Measurements from ENCODE around the gene HELZ. TPM values are rescaled to one million over a fixed set of nuclear protein-coding genes. Genes with fewer than 3 reads are reported as not detected.

The HELZ gene
- total and polyA plus RNA-seq, 2 donors (not counting 3 experiments of a cell fraction or from before 2014, with no cell fraction given), result 8.0 to 47.3 TPM

DNA sequence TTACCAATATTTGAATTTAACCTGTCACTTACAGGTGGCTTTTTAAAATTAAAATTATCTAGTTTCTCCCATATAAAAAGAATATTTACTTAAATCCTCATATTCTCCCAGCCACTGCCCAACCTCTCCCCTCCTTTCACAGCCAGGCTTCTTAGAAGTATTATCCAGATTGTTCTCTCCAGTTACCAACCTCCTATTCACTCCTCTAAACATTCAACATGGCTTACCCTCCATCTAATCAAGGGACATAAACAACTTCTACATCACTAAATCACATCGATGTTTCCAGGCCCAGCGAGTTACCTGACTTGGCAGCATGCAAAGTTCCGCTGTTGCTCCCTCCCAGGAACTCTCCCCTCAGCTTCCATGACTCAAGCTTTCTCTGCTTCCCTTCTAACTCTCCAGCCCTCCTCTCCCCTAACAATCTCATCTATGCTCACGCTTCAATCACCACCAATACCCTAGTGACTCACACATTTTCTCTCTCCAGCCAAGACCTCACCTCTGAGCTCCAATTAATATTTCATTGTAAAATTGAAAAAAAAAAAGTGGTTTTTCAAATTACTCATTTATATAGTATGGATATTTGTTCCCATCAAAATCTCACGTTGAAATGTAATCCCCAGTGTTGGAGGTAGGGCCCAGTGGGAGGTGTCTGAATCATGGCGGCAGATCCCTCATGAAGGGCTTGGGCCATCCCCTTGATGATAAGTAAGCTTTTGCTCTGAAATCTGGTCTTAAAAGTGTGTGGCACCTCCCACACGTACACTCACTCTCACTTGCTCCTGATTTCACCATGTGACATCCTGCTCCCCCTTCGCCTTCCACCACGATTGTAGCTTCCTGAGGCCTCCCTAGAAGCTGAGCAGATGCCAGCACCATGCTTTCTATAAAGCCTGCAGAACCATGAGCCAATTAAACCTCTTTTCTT, 88.5 kb downstream of the HELZ start:
- Histone ChIP-seq H4K20me1 (replicated peaks; ENCODE audit: control insufficient read depth, extremely low read depth, insufficient read depth, low read length) (no peaks in the 10 kb centered on the region), H3K27me3 (ENCODE audit: control insufficient read depth in 2 of 2, insufficient read depth in 2 of 2, low read length in 2 of 2) (no peaks in the 10 kb centered on the region), H3K4me1 (ENCODE audit: control insufficient read depth, extremely low read depth, insufficient read depth, low read length) (no peaks in the 10 kb centered on the region), H3K9me3 (replicated peaks; ENCODE audit: control insufficient read depth, insufficient read depth, low read length) (no peaks in the 10 kb centered on the region), H3K79me2 (ENCODE audit: control insufficient read depth, insufficient read depth, low read length) (no peaks in the 10 kb centered on the region), H3K4me3 (replicated peaks in 1 of 3; ENCODE audit: insufficient read depth in 1 of 3, low read depth in 1 of 3, low read length in 3 of 3) (no peak overlapping the region), H3K9me1 (replicated peaks; ENCODE audit: control insufficient read depth, extremely low read depth, insufficient read depth, low read length) (no peaks in the 10 kb centered on the region), H2AFZ (ENCODE audit: low read depth, low read length) (no peak overlapping the region), H3K9ac (replicated peaks; ENCODE audit: extremely low read depth, insufficient read depth, low read length) (no peak overlapping the region), H3K27ac (ENCODE audit: insufficient read depth, low read depth, low read length) (no peak overlapping the region), H3K36me3 (ENCODE audit: control insufficient read depth in 2 of 2, extremely low read depth in 1 of 2, insufficient read depth in 2 of 2, low read length in 2 of 2) (peaks cover 3 to 4% of the 10 kb centered on the region in 2 experiments), H3K4me2 (ENCODE audit: insufficient read depth, low read length) (no peak overlapping the region)
- DNase-seq (ENCODE audit: low read depth, low spot score) (no peak), FAIRE-seq (no peak)
- dilution Hi-C loops (cut with MboI; ENCODE audit: extremely low pct_ligation_motif_present, low sequenced_read_pairs) (no loop called here), intact Hi-C loops (cut with micrococcal nuclease) (no loop called here)
- ChIA-PET POLR2A (no interaction called here), CTCF (interaction anchor here (0.9 to 1.4 kb wide), 3 partner anchors 10 to 44 kb away, joined by 3 read pairs; no protein-coding TSS in a partner anchor)
- TF ChIP-seq GATA2 (IDR thresholded peaks at IDR 0.05; ENCODE audit: insufficient read depth, insufficient read length, low read depth, low read length) (no peak), EZH2 (IDR thresholded peaks at IDR 0.05; ENCODE audit: borderline replicate concordance, low read depth, low read length, severe bottlenecking) (no peak), MYC (IDR thresholded peaks at IDR 0.05; ENCODE audit: low read depth, low read length) (no peak), POLR2AphosphoS5 (IDR thresholded peaks at IDR 0.05; ENCODE audit: insufficient read depth, low read depth, low read length) (no peak), JUN (IDR thresholded peaks at IDR 0.05; ENCODE audit: borderline replicate concordance, insufficient read depth, insufficient read length, low read depth) (no peak), FOS (IDR thresholded peaks at IDR 0.05; ENCODE audit: borderline replicate concordance, insufficient read depth, low read length) (no peak), POLR2A (IDR thresholded peaks at IDR 0.05; ENCODE audit: low read depth, low read length) (no peak)
- TF ChIP-seq, protein P1, sequence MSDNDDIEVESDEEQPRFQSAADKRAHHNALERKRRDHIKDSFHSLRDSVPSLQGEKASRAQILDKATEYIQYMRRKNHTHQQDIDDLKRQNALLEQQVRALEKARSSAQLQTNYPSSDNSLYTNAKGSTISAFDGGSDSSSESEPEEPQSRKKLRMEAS (IDR thresholded peaks at IDR 0.05; ENCODE audit: insufficient read depth, insufficient read length), result no peak
- TF ChIP-seq, protein P2, sequence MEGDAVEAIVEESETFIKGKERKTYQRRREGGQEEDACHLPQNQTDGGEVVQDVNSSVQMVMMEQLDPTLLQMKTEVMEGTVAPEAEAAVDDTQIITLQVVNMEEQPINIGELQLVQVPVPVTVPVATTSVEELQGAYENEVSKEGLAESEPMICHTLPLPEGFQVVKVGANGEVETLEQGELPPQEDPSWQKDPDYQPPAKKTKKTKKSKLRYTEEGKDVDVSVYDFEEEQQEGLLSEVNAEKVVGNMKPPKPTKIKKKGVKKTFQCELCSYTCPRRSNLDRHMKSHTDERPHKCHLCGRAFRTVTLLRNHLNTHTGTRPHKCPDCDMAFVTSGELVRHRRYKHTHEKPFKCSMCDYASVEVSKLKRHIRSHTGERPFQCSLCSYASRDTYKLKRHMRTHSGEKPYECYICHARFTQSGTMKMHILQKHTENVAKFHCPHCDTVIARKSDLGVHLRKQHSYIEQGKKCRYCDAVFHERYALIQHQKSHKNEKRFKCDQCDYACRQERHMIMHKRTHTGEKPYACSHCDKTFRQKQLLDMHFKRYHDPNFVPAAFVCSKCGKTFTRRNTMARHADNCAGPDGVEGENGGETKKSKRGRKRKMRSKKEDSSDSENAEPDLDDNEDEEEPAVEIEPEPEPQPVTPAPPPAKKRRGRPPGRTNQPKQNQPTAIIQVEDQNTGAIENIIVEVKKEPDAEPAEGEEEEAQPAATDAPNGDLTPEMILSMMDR (IDR thresholded peaks at IDR 0.05; ENCODE audit: extremely low read depth in 1 of 2, insufficient read depth in 1 of 2, low read depth in 1 of 2, low read length in 2 of 2), result no peak
- BruUV-seq (replicated peaks), result no TSS peak
